Gastrocnemius medialis (tissue), 4 donors: Measurements from ENCODE around the gene LRRC2. TPM values are rescaled to one million over a fixed set of nuclear protein-coding genes. Genes with fewer than 3 reads are reported as not detected.
A peak's percentile ranks its signal among the peaks of the same experiment; 100 is the strongest.
"Not testable (repeated sequence)": the region's sequence is repeated elsewhere in the genome, so short reads cannot be mapped to it uniquely, and the experiment has no call there.

Experiments used
- ATAC-seq, 2 donors: fragments of 150-250 bp; one replicate each; pipeline ENCODE4 v1.9.1; 2016
- DNase-seq, 2 donors: peaks; one replicate each; pipeline ENCODE4 v3.0.0-alpha.2; 2019
- H3K27ac ChIP-seq, 4 donors: fragments of 200-600 bp; sonication (generic); 1 replicate in 1 of 4; 2 replicates in 3 of 4; pipeline ENCODE4 v1.5.1; 2016 to 2018; ENCODE audit warnings: mild to moderate bottlenecking in 2 of 4, moderate library complexity in 1 of 4
- H3K27me3 ChIP-seq, 3 donors: fragments of 200-600 bp; sonication (generic) in 2 of 3; 1 replicate in 1 of 3; 2 replicates in 2 of 3; pipeline versions ENCODE4 v1.5.1 to v1.6.0; 2016 to 2019; ENCODE audit warnings: mild to moderate bottlenecking in 1 of 3, moderate library complexity in 1 of 3
- H3K36me3 ChIP-seq, 2 donors: fragments of 200-600 bp; sonication (generic) in 1 of 2; one replicate each; pipeline ENCODE4 v1.5.1; 2017 to 2018
- H3K4me1 ChIP-seq, 2 donors: fragments of 200-600 bp; sonication (generic) in 1 of 2; one replicate each; pipeline ENCODE4 v1.5.1; 2016 to 2017; ENCODE audit warnings: mild to moderate bottlenecking in 2 of 2
- H3K4me3 ChIP-seq, 4 donors: fragments of 200-600 bp; sonication (generic) in 3 of 4; 1 replicate in 1 of 4; 2 replicates in 3 of 4; pipeline ENCODE4 v1.5.1; 2016 to 2019; ENCODE audit warnings: mild to moderate bottlenecking in 2 of 4
- H3K9me3 ChIP-seq, 3 donors: fragments of 200-600 bp; sonication (generic) in 2 of 3; 1 replicate in 1 of 3; 2 replicates in 2 of 3; pipeline ENCODE4 v1.5.1; 2016 to 2019
- POLR2A ChIP-seq, 2 donors: fragments of 450-650 bp; IDR thresholded peaks; one replicate each; pipeline ENCODE4 v1.6.1; 2017; ENCODE audit warnings: antibody characterized with exemption in 2 of 2, mild to moderate bottlenecking in 2 of 2, moderate library complexity in 2 of 2
- in situ Hi-C, 4 donors: fragments of 200-750 bp; cut with MboI; loops; one replicate each; pipeline versions ENCODE4 v1.15.0 to v1.8.0; 2017; ENCODE audit warnings: low sequenced_read_pairs in 4 of 4
- intact Hi-C: fragments of 100-400 bp; cut with DNase I; formaldehyde crosslinking; loops from one replicate; pipeline ENCODE4 v1.15.1; 2023; ENCODE audit warnings: low total_unique reads
- total RNA-seq, 4 donors: library from RNA; depleted of rRNA; stranded (reverse); fragments of >200 nt; gene quantifications; one replicate each; pipeline versions ENCODE4 v1.1.0 to v1.2.3, GENCODE V29; 2016
- TF ChIP-seq, protein P1 (sequence below), 5 experiments: fragments of 450-650 bp in 3 of 5; fragments of 200-600 bp in 2 of 5; sonication (generic) in 2 of 5; IDR thresholded peaks in 4 of 5; conservative IDR thresholded peaks in 1 of 5; 1 replicate in 4 of 5; 2 replicates in 1 of 5; pipeline ENCODE4 v1.5.1; 2016 to 2019; ENCODE audit warnings: antibody characterized with exemption in 5 of 5, mild to moderate bottlenecking in 3 of 5, moderate library complexity in 3 of 5

LRRC2 gene
- total RNA-seq, 4 donors from 2014 or later = 72.7 to 103 (median 92.1) TPM

DNA sequence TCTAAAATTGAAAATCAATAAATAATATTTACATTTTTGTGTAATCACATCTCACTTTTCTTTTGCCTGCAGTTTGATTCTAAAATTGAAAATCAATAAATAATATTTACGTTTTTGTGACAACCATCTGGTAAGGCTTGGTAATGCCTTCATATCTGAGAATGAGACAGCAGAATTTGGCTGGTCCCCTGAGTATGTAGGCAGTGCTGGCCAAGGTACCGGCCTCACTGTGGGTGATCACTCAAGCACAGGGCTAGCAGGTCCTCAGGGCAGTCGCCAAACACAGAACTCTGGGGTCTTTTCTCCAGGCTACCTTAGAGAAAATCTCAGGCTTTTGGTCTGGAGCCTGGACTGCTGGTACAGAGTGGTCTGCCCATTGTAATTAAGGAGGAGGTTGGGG, 42.1 kb downstream of the LRRC2 start:
- intact Hi-C loops = no loop called here
- DNase-seq (no peak), ATAC-seq (no peak)
- no peaks in the 10 kb centered on the region for H3K4me1 ChIP-seq
- H3K9me3 ChIP-seq = no peaks in the 10 kb centered on the region
- no peak overlapping the region for H3K4me3 ChIP-seq
- H3K36me3 ChIP-seq = peaks cover 0 to 76% of the 10 kb centered on the region in 2 donors
- TF ChIP-seq, protein P1, sequence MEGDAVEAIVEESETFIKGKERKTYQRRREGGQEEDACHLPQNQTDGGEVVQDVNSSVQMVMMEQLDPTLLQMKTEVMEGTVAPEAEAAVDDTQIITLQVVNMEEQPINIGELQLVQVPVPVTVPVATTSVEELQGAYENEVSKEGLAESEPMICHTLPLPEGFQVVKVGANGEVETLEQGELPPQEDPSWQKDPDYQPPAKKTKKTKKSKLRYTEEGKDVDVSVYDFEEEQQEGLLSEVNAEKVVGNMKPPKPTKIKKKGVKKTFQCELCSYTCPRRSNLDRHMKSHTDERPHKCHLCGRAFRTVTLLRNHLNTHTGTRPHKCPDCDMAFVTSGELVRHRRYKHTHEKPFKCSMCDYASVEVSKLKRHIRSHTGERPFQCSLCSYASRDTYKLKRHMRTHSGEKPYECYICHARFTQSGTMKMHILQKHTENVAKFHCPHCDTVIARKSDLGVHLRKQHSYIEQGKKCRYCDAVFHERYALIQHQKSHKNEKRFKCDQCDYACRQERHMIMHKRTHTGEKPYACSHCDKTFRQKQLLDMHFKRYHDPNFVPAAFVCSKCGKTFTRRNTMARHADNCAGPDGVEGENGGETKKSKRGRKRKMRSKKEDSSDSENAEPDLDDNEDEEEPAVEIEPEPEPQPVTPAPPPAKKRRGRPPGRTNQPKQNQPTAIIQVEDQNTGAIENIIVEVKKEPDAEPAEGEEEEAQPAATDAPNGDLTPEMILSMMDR (IDR thresholded peaks at IDR 0.05 in 4 of 5, conservative IDR thresholded peaks at IDR 0.05 in 1 of 5) = no peak
- TF ChIP-seq POLR2A (IDR thresholded peaks at IDR 0.05) = no peak
- H3K27me3 ChIP-seq = no peaks in the 10 kb centered on the region
- in situ Hi-C loops = no loop called here
- peak overlapping the region; percentile 19 to 57 (median 40) for H3K27ac ChIP-seq

DNA sequence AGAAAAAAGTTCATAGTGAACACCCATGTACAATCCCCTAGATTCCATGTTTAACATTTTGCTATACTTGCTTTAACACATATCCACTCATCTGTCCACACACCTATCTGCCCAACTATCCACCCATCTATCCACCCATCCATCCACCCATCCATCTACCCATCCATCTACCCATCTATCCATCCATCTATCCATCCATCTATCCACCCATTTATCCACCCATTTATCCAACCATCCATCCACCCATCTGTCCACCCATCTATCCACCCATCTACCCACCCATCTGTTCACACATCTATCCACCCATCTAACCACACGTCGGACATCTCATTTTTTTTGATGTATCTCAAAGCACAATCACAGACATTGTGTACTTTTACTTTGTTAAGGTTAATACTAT, 42.5 kb downstream of the LRRC2 start:
- Histone ChIP-seq H3K36me3 (peaks cover 0 to 78% of the 10 kb centered on the region in 2 donors), H3K27ac (peak overlapping the region in 2 of 4 donors; percentile 49 to 57), H3K4me1 (no peaks in the 10 kb centered on the region), H3K9me3 (no peaks in the 10 kb centered on the region), H3K27me3 (no peaks in the 10 kb centered on the region), H3K4me3 (no peak overlapping the region)
- in situ Hi-C loops = no loop called here
- DNase-seq = no peak
- no peak for ATAC-seq
- intact Hi-C loops = no loop called here
- TF ChIP-seq, protein P1 (IDR thresholded peaks at IDR 0.05 in 4 of 5, conservative IDR thresholded peaks at IDR 0.05 in 1 of 5) = no peak
- no peak for TF ChIP-seq POLR2A (IDR thresholded peaks at IDR 0.05)

DNA sequence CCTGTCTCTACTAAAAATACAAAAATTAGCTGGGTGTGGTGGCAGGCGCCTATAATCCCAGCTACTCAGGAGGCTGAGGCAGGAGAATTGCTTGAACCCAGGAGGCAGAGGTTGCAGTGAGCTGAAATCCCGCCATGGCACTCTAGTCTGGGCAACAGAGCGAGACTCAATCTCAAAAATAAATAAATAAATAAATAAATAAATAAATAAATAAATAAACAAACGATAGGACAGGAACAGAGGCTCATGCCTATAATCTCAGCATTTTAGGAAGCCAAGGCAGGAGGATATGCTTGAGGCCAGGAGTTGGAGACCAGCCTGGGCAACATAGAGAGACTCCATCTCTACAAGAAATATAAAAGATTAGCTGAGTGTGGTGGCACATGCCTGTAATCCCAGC, 43.9 kb downstream of the LRRC2 start:
- DNase-seq, H3K4me3 ChIP-seq, H3K9me3 ChIP-seq, H3K4me1 ChIP-seq, H3K27me3 ChIP-seq, H3K27ac ChIP-seq, in situ Hi-C loops, intact Hi-C loops, ATAC-seq: not testable (repeated sequence)
- peaks cover 0 to 75% of the 10 kb centered on the region in 2 donors for H3K36me3 ChIP-seq

DNA sequence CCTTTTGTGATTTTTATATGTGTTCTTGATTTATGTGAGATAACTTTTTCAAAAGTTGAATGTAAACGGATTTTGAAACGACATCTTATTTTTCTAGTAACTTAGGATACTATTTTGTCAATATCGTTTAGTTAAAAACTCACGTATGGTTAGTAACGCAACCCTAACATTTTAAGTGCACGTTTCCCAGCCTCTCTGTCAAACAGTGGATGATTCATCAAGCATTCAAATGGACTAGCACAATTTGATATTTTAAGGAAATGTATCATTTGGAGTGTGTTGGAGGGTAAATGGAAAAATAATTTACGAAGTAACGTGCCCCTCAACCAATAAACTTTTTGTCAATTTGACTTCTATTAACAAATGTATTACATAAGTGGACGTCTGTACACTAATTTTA, 45.0 kb downstream of the LRRC2 start:
- TF ChIP-seq, protein P1 (IDR thresholded peaks at IDR 0.05 in 4 of 5, conservative IDR thresholded peaks at IDR 0.05 in 1 of 5) = no peak
- no peaks in the 10 kb centered on the region for H3K27me3 ChIP-seq
- no peaks in the 10 kb centered on the region for H3K9me3 ChIP-seq
- no peak for ATAC-seq
- H3K36me3 ChIP-seq = peaks cover 0 to 69% of the 10 kb centered on the region in 2 donors
- in situ Hi-C loops = no loop called here
- no peaks in the 10 kb centered on the region for H3K4me1 ChIP-seq
- H3K4me3 ChIP-seq = no peak overlapping the region
- intact Hi-C loops = no loop called here
- DNase-seq = no peak
- no peak overlapping the region for H3K27ac ChIP-seq

DNA sequence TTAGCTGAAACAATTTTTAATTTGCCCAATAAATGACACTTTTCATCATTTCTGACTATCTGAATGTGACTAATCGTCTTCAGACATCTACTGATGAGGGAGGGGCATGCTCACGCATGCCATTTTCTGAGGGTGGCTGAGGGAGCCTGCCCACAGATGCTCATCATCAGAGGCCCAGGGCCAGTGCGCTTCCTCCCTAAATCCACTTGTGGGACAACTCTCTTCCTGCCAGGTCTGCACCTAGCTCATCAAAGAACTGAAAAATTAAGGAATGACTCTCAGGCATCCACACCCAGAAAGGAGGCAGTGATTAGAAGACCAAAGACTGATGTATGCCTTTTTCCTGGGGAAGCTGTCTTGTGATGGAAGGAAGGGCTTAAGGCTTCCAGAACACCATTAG, 45.6 kb downstream of the LRRC2 start:
- H3K9me3 ChIP-seq = no peaks in the 10 kb centered on the region
- DNase-seq (no peak), ATAC-seq (no peak)
- no peaks in the 10 kb centered on the region for H3K27me3 ChIP-seq
- no peak for TF ChIP-seq POLR2A (IDR thresholded peaks at IDR 0.05)
- TF ChIP-seq, protein P1 (IDR thresholded peaks at IDR 0.05 in 4 of 5, conservative IDR thresholded peaks at IDR 0.05 in 1 of 5) = no peak
- H3K27ac ChIP-seq = no peak overlapping the region
- H3K4me3 ChIP-seq = no peak overlapping the region
- H3K4me1 ChIP-seq = no peaks in the 10 kb centered on the region
- in situ Hi-C loops (no loop called here), intact Hi-C loops (no loop called here)
- H3K36me3 ChIP-seq = peaks cover 0 to 66% of the 10 kb centered on the region in 2 donors
